ENCODE measurements around the gene CPNE7. TPM values are rescaled to one million over a fixed set of nuclear protein-coding genes. Genes with fewer than 3 reads are reported as not detected.

Gene CPNE7
- total and polyA plus RNA-seq, 2 of the 4 experiments (the other 2 are of a cell fraction), result 5.4 to 17.4 TPM

GRCh38 chr16:89565256-89565505 is 10.4 kb upstream of the CPNE7 start:
- Histone ChIP-seq H3K36me3 (ENCODE audit: control insufficient read depth, insufficient read depth, low read length) (peaks cover 37% of the 10 kb centered on the region), H3K27me3 (ENCODE audit: control insufficient read depth, insufficient read depth, low read length) (no peaks in the 10 kb centered on the region), H3K4me2 (ENCODE audit: low read depth, low read length) (no peak overlapping the region; the same call in 1 of the 2 replicates), H2BK5ac (ENCODE audit: low read depth, low read length, poor library complexity, severe bottlenecking) (no peak overlapping the region), H2AFZ (replicated peaks; ENCODE audit: low read length, poor library complexity) (peak overlapping the region; percentile 78), H4K91ac (ENCODE audit: insufficient read depth, low read depth, low read length) (no peak overlapping the region), H3K56ac (ENCODE audit: extremely low read depth, insufficient read depth, low read length) (no peak overlapping the region), H4K20me1 (ENCODE audit: insufficient read depth, low read length) (peaks cover 62% of the 10 kb centered on the region), H2BK20ac (ENCODE audit: low read depth, low read length) (no peak overlapping the region), H2AK9ac (replicated peaks; ENCODE audit: low read depth, low read length, poor library complexity) (peak overlapping the region; percentile 77), H2BK120ac (ENCODE audit: low read depth, low read length) (no peak overlapping the region), H4K8ac (ENCODE audit: low read depth in 2 of 2, low read length in 2 of 2) (no peak overlapping the region), H3K4me3 (ENCODE audit: insufficient read depth, low read depth, low read length) (no peak overlapping the region), H3K4me1 (ENCODE audit: control insufficient read depth, insufficient read depth, low read length) (peaks cover 21% of the 10 kb centered on the region), H3K18ac (ENCODE audit: low read depth, low read length) (no peak overlapping the region), H3K9me1 (ENCODE audit: insufficient read depth, low read length) (peaks cover 9% of the 10 kb centered on the region), H3K14ac (replicated peaks; ENCODE audit: low read depth, low read length) (no peak overlapping the region), H4K5ac (ENCODE audit: low read depth, low read length) (no peak overlapping the region), H3K23ac (ENCODE audit: low read depth, low read length) (no peak overlapping the region), H2AK5ac (ENCODE audit: low read depth, low read length) (no peak overlapping the region), H3K9me3 (ENCODE audit: control insufficient read depth, insufficient read depth, low read length) (no peaks in the 10 kb centered on the region), H3K9ac (ENCODE audit: low read depth, low read length) (no peak overlapping the region), H3K27ac (ENCODE audit: insufficient read depth, low read length) (no peak overlapping the region), H3K79me1 (ENCODE audit: low read depth in 1 of 2, low read length in 2 of 2) (peaks cover 27 to 49% of the 10 kb centered on the region in 2 experiments), H3K4ac (ENCODE audit: low read depth, low read length) (no peak overlapping the region), H2BK15ac (ENCODE audit: low read depth, low read length) (no peak overlapping the region)
- ATAC-seq (ENCODE audit: low read depth) (peak; percentile 0; the same call in 1 of the 2 replicates), DNase-seq (no peak)
- dilution Hi-C loops (cut with HindIII; ENCODE audit: low sequenced_read_pairs, unreplicated experiment) (no loop called here), intact Hi-C loops (cut with micrococcal nuclease) (no loop called here), in situ Hi-C loops (cut with MboI; ENCODE audit: low sequenced_read_pairs) (no loop called here)
- ChIA-PET POLR2A (ENCODE audit: unreplicated experiment) (no interaction called here), CTCF (no interaction called here)
- 43% methylated on average over 2 of the region's 3 CpGs; no CpG with 5 or more reads in 1 of the 2 experiments for WGBS, 2 experiments (ENCODE audit: extremely low coverage in 2 of 2, insufficient read length in 1 of 2)
- no TSS peak for BruUV-seq (replicated peaks)
- TF ChIP-seq BHLHE40 (IDR thresholded peaks at IDR 0.05; ENCODE audit: low read depth, low read length) (no peak), CHD1 (IDR thresholded peaks at IDR 0.05; ENCODE audit: low read depth, low read length) (no peak), SMC3 (IDR thresholded peaks at IDR 0.05; ENCODE audit: low read depth, low read length) (no peak), RFX5 (IDR thresholded peaks at IDR 0.05; ENCODE audit: low read depth, low read length) (no peak), RCOR1 (IDR thresholded peaks at IDR 0.05; ENCODE audit: insufficient replicate concordance, low read length) (no peak), CEBPB (IDR thresholded peaks at IDR 0.05; ENCODE audit: low read depth, low read length) (no peak), POLR2A (IDR thresholded peaks at IDR 0.05; ENCODE audit: low read depth, low read length) (no peak), RAD21 (IDR thresholded peaks at IDR 0.05; ENCODE audit: low read length) (no peak), NFE2L2 (IDR thresholded peaks at IDR 0.05; ENCODE audit: low read depth, low read length) (no peak), MXI1 (IDR thresholded peaks at IDR 0.05; ENCODE audit: borderline replicate concordance, low read depth, low read length) (no peak), MAZ (IDR thresholded peaks at IDR 0.05; ENCODE audit: borderline replicate concordance, low read depth, low read length) (no peak), FOS (IDR thresholded peaks at IDR 0.05; ENCODE audit: low read depth, low read length) (no peak), MAFK (IDR thresholded peaks at IDR 0.05; ENCODE audit: low read depth, low read length) (no peak)
- TF ChIP-seq, protein P1, sequence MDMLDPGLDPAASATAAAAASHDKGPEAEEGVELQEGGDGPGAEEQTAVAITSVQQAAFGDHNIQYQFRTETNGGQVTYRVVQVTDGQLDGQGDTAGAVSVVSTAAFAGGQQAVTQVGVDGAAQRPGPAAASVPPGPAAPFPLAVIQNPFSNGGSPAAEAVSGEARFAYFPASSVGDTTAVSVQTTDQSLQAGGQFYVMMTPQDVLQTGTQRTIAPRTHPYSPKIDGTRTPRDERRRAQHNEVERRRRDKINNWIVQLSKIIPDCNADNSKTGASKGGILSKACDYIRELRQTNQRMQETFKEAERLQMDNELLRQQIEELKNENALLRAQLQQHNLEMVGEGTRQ (IDR thresholded peaks at IDR 0.05; ENCODE audit: low read depth, low read length), result no peak
- TF ChIP-seq, protein P2, sequence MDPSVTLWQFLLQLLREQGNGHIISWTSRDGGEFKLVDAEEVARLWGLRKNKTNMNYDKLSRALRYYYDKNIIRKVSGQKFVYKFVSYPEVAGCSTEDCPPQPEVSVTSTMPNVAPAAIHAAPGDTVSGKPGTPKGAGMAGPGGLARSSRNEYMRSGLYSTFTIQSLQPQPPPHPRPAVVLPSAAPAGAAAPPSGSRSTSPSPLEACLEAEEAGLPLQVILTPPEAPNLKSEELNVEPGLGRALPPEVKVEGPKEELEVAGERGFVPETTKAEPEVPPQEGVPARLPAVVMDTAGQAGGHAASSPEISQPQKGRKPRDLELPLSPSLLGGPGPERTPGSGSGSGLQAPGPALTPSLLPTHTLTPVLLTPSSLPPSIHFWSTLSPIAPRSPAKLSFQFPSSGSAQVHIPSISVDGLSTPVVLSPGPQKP (IDR thresholded peaks at IDR 0.05; ENCODE audit: borderline replicate concordance, low read depth, low read length), result no peak
- TF ChIP-seq, protein P3, sequence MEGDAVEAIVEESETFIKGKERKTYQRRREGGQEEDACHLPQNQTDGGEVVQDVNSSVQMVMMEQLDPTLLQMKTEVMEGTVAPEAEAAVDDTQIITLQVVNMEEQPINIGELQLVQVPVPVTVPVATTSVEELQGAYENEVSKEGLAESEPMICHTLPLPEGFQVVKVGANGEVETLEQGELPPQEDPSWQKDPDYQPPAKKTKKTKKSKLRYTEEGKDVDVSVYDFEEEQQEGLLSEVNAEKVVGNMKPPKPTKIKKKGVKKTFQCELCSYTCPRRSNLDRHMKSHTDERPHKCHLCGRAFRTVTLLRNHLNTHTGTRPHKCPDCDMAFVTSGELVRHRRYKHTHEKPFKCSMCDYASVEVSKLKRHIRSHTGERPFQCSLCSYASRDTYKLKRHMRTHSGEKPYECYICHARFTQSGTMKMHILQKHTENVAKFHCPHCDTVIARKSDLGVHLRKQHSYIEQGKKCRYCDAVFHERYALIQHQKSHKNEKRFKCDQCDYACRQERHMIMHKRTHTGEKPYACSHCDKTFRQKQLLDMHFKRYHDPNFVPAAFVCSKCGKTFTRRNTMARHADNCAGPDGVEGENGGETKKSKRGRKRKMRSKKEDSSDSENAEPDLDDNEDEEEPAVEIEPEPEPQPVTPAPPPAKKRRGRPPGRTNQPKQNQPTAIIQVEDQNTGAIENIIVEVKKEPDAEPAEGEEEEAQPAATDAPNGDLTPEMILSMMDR (conservative IDR thresholded peaks at IDR 0.05; ENCODE audit: low read depth, low read length), result no peak
